CD4-positive, alpha-beta T cell (primary cell): ENCODE measurements around the gene LYRM9. TPM values are rescaled to one million over a fixed set of nuclear protein-coding genes. Genes with fewer than 3 reads are reported as not detected.

Source experiments
- ATAC-seq: fragments of 200-7000 bp; cut with Tn5 transposase; one replicate; pipeline ENCODE4 v1.10.0; 2022; ENCODE audit warnings: mild to moderate bottlenecking; ENCODE audit not compliant: poor library complexity
- CTCF ChIA-PET: fragments of 350-600 bp; sonication (Branson Sonifier 250); formaldehyde crosslinking; loops from one replicate; lab custom pipeline; 2021; ENCODE audit warnings: antibody characterized with exemption, inconsistent platforms; lab: Charles Lee
- POLR2A ChIA-PET: fragments of 350-600 bp; sonication (Branson Sonifier 250); formaldehyde crosslinking; loops from one replicate; lab custom pipeline; 2021; ENCODE audit warnings: antibody characterized with exemption, inconsistent platforms; lab: Charles Lee
- DNase-seq, 14 experiments: peaks; one replicate each; pipeline ENCODE4 v3.0.0-alpha.2; 2013 to 2020; ENCODE audit warnings: mixed read lengths in 2 of 14
- H3K27ac ChIP-seq, 2 donors: one replicate each; pipeline versions ENCODE4 v1.5.1 to v1.7.0; 2013; ENCODE audit warnings: low read length in 2 of 2, low read depth in 1 of 2, mild to moderate bottlenecking in 1 of 2
- H3K27me3 ChIP-seq, 2 experiments: 1 replicate in 1 of 2; 2 replicates in 1 of 2; pipeline versions ENCODE4 v1.6.1 to v1.7.0; 2013; ENCODE audit warnings: low read length in 2 of 2, control low read depth in 1 of 2, mild to moderate bottlenecking in 1 of 2, moderate library complexity in 1 of 2; ENCODE audit not compliant: insufficient read depth in 2 of 2, control insufficient read depth in 1 of 2
- H3K36me3 ChIP-seq: one replicate; pipeline ENCODE4 v1.6.1; 2013; ENCODE audit warnings: low read length, control low read depth; ENCODE audit not compliant: insufficient read depth
- H3K4me1 ChIP-seq: one replicate; pipeline ENCODE4 v1.6.1; 2013; ENCODE audit warnings: low read length, control low read depth; ENCODE audit not compliant: insufficient read depth
- H3K4me3 ChIP-seq: one replicate; pipeline ENCODE4 v1.5.1; 2013; ENCODE audit warnings: mild to moderate bottlenecking, low read length, moderate library complexity
- H3K9me3 ChIP-seq, 2 experiments: 1 replicate in 1 of 2; 2 replicates in 1 of 2; pipeline versions ENCODE4 v1.6.1 to v1.7.0; 2013; ENCODE audit warnings: low read length in 2 of 2, mild to moderate bottlenecking in 2 of 2, control low read depth in 1 of 2, moderate library complexity in 1 of 2; ENCODE audit not compliant: control insufficient read depth in 1 of 2, insufficient read depth in 1 of 2
- H3K27ac Mint-ChIP-seq: one replicate; pipeline ENCODE4 v1.8.0; 2020; ENCODE audit warnings: mixed read lengths
- H3K27me3 Mint-ChIP-seq: one replicate; pipeline ENCODE4 v1.8.0; 2021; ENCODE audit warnings: mixed read lengths
- H3K36me3 Mint-ChIP-seq: one replicate; pipeline ENCODE4 v1.8.0; 2021; ENCODE audit warnings: low read depth, mixed read lengths
- H3K4me1 Mint-ChIP-seq: one replicate; pipeline ENCODE4 v1.8.0; 2021; ENCODE audit warnings: low read depth, mixed read lengths
- H3K4me3 Mint-ChIP-seq: one replicate; pipeline ENCODE4 v1.8.0; 2020; ENCODE audit warnings: mild to moderate bottlenecking, mixed read lengths
- H3K9me3 Mint-ChIP-seq: one replicate; pipeline ENCODE4 v1.8.0; 2020; ENCODE audit warnings: mixed read lengths
- CTCF ChIP-seq: fragments of 200-600 bp; IDR thresholded peaks from one replicate; pipeline ENCODE4 v1.8.0; 2022; ENCODE audit warnings: antibody characterized with exemption, mild to moderate bottlenecking
- intact Hi-C, 2 experiments: fragments of 100-400 bp; cut with DNase I in 1 of 2; cut with micrococcal nuclease in 1 of 2; formaldehyde crosslinking; loops; one replicate each; pipeline versions ENCODE4 v1.15.1 to v1.9.0; 2023 to 2025; cut with DNase I, micrococcal nuclease
- total RNA-seq, 174 experiments: library from RNA in 2 of 174; stranded (reverse) in 2 of 174; gene quantifications; one replicate each; pipeline ENCODE4 v1.2.3 and lab custom pipeline; 2021 to 2026

Gene LYRM9
- total RNA-seq, 2 experiments from 2014 or later: 13.0 to 15.7 TPM

GRCh38 chr17:27882162-27882840 lies 10.9 kb downstream of the LYRM9 start:
- POLR2A ChIA-PET: interaction anchor here (1.6 to 2.4 kb wide), 2 partner anchors 11 to 77 kb away, joined by 4 to 7 read pairs; partner anchors contain the start of gene LYRM9
- peaks cover 18% of the 10 kb centered on the region for H3K4me1 ChIP-seq
- H3K27ac Mint-ChIP-seq: no peak overlapping the region
- H3K27me3 Mint-ChIP-seq: no peaks in the 10 kb centered on the region
- no peaks in the 10 kb centered on the region for H3K9me3 ChIP-seq
- peaks cover 27% of the 10 kb centered on the region for H3K4me1 Mint-ChIP-seq
- no peak for ATAC-seq
- no peak overlapping the region for H3K27ac ChIP-seq
- no peak overlapping the region for H3K4me3 ChIP-seq
- peaks cover 7% of the 10 kb centered on the region for H3K36me3 Mint-ChIP-seq
- H3K27me3 ChIP-seq: no peaks in the 10 kb centered on the region
- H3K9me3 Mint-ChIP-seq: no peaks in the 10 kb centered on the region
- H3K36me3 ChIP-seq: no peaks in the 10 kb centered on the region
- intact Hi-C loops: no loop called here
- no peak for TF ChIP-seq CTCF
- CTCF ChIA-PET: interaction anchor here (3.4 to 4.5 kb wide), 3 partner anchors 11 to 76 kb away, joined by 18 to 63 read pairs (median 21); partner anchors contain the start of gene LYRM9
- H3K4me3 Mint-ChIP-seq: no peak overlapping the region
- DNase-seq: no peak

GRCh38 chr17:27879987-27880608 lies 13.1 kb downstream of the LYRM9 start:
- peak; percentile 28 to 77 (median 55) for DNase-seq
- no peaks in the 10 kb centered on the region for H3K9me3 Mint-ChIP-seq
- ATAC-seq: peak; percentile 73
- Histone ChIP-seq H3K4me3 (no peak overlapping the region), H3K27me3 (no peaks in the 10 kb centered on the region), H3K9me3 (no peaks in the 10 kb centered on the region), H3K36me3 (no peaks in the 10 kb centered on the region), H3K27ac (no peak overlapping the region), H3K4me1 (peaks cover 18% of the 10 kb centered on the region)
- intact Hi-C loops: loop anchor here (1.0 kb wide), 2 partner anchors 75 to 120 kb away; no protein-coding TSS in a partner anchor
- POLR2A ChIA-PET: interaction anchor here (1.5 to 3.2 kb wide), 3 partner anchors 12 to 74 kb away, joined by 7 to 31 read pairs (median 10); no protein-coding TSS in a partner anchor
- no peaks in the 10 kb centered on the region for H3K27me3 Mint-ChIP-seq
- CTCF ChIA-PET: interaction anchor here (0.7 to 4.5 kb wide), 8 partner anchors 14 to 123 kb away, joined by 3 to 63 read pairs (median 5); partner anchors contain the start of gene LYRM9
- no peak overlapping the region for H3K4me3 Mint-ChIP-seq
- H3K4me1 Mint-ChIP-seq: peaks cover 22% of the 10 kb centered on the region
- no peak overlapping the region for H3K27ac Mint-ChIP-seq
- peaks cover 11% of the 10 kb centered on the region for H3K36me3 Mint-ChIP-seq
- peak; percentile 66 for TF ChIP-seq CTCF

- DNase-seq: peak; percentile 3 to 70 (median 38)
- intact Hi-C loops: no loop called here
- Mint-ChIP-seq H3K4me1 (peaks cover 22% of the 10 kb centered on the region), H3K27me3 (no peaks in the 10 kb centered on the region), H3K4me3 (peak overlapping the region; percentile 30), H3K27ac (no peak overlapping the region), H3K9me3 (no peaks in the 10 kb centered on the region), H3K36me3 (peaks cover 13% of the 10 kb centered on the region)
- peaks cover 18% of the 10 kb centered on the region for H3K4me1 ChIP-seq
- no peaks in the 10 kb centered on the region for H3K9me3 ChIP-seq
- no peaks in the 10 kb centered on the region for H3K27me3 ChIP-seq
- ChIA-PET POLR2A (interaction anchor here (0.7 to 3.2 kb wide), 5 partner anchors 14 to 73 kb away, joined by 3 to 31 read pairs (median 7); no protein-coding TSS in a partner anchor), CTCF (interaction anchor here (0.7 to 4.5 kb wide), 6 partner anchors 14 to 119 kb away, joined by 3 to 63 read pairs (median 8); partner anchors contain the start of gene LYRM9)
- peak; percentile 90 for ATAC-seq
- no peak overlapping the region for H3K4me3 ChIP-seq
- H3K36me3 ChIP-seq: no peaks in the 10 kb centered on the region
- no peak overlapping the region for H3K27ac ChIP-seq
- no peak for TF ChIP-seq CTCF
These were observed 14.2 kb downstream of the LYRM9 start for GRCh38 chr17:27878776-27879562.
